NCI-H2196 treated with DMSO at 0.1 percent for 48 hours (cell line): ENCODE results near the gene GCNT2.
"Not testable (repeated sequence)": the region's sequence is repeated elsewhere in the genome, so short reads cannot be mapped to it uniquely, and the experiment has no call there.

Source experiments
- DNase-seq: peaks from one replicate; lab custom pipeline; 2025; ENCODE audit not compliant: unreplicated experiment; lab: John Stamatoyannopoulos, UW

The GCNT2 gene

GRCh38 chr6:10599046-10599445 is 77.9 kb downstream of the GCNT2 start:
- DNase-seq = no peak

GRCh38 chr6:10600681-10601080 is 79.5 kb downstream of the GCNT2 start:
- DNase-seq = not testable (repeated sequence)

GRCh38 chr6:10603219-10603618 is 82.1 kb downstream of the GCNT2 start:
- DNase-seq = no peak

DNA sequence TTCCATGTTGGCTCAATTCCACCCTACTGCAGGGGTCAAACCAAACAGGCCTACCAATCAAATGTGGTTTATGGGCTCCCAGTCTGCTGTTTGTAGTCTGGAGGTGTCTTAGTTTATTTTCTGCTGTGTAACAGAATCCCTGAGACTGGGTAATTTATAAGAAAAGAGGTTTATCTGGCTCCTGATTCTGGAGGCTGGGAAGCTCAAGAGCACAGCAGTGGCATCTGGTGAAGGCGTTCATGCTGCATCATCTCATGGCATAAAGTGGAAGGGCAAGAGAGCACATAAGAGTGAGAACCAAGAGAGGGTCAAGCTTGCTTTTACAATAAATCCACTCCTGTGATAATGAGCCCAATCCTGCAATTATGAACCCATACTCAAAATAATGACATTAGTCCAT is 87.9 kb downstream of the GCNT2 start:
- no peak for DNase-seq

GRCh38 chr6:10610289-10610688 is 89.1 kb downstream of the GCNT2 start:
- DNase-seq = no peak

DNA sequence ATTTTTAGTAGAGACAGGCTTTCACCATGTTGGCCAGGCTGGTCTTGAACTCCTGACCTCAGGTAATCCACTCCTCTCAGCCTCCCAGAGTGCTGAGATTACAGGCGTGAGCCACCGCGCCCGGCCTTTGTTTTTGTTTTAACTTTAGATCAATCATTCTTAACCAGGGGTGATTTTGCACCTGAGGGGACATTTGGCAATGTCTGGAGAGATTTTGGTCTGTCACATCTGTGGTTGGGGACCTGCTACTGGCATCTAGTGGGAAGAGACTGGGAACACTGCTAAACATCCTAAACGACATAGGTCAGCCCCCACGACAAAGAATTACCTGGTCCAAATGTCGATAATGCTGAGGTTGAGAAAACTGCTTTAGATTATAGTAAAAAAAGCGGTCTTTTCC is 91.0 kb downstream of the GCNT2 start:
- DNase-seq = no peak

- no peak for DNase-seq
These were observed 91.9 kb downstream of the GCNT2 start for GRCh38 chr6:10613077-10613476.

- DNase-seq = no peak
These were observed 92.6 kb downstream of the GCNT2 start for GRCh38 chr6:10613723-10614122.

DNA sequence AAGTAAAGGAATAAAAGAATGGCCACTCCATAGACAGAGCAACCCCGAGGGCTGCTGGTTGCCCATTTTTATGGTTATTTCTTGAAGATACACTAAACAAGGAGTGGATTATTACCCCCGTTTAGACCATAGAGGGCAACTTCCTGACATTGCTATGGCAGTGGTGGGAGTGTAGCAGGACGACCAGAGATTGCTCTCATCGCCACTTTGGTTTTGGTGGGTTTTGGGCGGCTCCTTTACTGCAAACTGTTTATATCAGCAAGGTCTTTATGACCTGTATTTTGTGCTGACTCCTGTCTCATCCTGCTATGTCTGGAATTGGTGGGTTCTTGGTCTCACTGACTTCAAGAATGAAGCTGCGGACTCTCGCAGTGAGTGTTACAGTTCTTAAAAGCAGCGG is 94.5 kb downstream of the GCNT2 start:
- no peak for DNase-seq

GRCh38 chr6:10616266-10616665 is 95.1 kb downstream of the GCNT2 start:
- DNase-seq = not testable (repeated sequence)

DNA sequence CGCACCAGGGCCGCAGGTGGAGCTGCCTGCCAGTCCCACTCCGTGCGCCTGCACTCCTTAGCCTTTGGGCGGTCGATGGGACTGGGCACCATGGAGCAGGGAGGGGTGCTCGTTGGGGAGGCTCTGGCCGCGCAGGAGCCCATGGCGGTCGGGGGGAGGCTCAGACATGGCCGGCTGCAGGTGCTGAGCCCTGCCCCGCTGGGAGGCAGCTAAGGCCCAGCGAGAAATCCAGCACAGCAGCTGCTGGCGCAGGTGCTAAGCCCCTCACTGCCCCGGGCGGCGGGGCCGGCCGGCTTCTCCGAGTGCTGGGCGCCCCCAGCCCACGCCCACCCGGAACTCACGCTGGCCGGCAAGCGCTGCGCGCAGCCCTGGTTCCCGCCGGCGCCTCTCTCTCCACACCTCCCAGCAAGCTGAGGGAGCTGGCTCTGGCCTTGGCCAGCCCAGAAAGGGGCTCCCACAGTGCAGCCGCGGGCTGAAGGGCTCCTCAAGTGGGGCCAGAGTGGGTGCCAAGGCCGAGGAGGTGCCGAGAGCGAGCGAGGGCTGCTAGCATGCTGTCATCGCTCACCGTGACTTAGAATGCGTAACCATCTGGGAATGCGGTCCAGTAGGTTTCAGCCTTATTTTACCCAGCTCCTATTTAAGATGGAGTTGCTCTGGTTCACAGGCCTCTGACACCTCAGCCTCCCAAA is 96.0 kb downstream of the GCNT2 start:
- no peak for DNase-seq

- DNase-seq = no peak
These were observed 97.3 kb downstream of the GCNT2 start for GRCh38 chr6:10618409-10618808.

DNA sequence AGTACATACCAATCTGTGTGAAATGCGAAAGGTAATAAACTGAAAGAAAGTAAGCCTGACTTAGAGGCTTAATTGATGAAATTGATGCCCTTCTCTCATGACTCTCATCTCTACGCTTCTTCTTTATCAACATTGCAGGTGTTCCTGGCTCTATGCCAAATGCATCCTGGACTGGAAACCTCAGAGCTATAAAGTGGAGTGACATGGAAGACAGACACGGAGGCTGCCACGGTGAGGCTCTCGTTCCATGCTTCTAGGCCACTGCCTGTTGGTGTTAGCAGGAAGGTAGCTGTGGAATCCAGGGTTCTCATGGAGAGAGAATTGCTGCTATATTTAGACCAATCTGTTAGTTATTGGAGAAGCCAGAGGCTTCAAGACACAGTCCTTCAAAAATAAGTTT is 100.1 kb downstream of the GCNT2 start:
- DNase-seq = no peak

DNA sequence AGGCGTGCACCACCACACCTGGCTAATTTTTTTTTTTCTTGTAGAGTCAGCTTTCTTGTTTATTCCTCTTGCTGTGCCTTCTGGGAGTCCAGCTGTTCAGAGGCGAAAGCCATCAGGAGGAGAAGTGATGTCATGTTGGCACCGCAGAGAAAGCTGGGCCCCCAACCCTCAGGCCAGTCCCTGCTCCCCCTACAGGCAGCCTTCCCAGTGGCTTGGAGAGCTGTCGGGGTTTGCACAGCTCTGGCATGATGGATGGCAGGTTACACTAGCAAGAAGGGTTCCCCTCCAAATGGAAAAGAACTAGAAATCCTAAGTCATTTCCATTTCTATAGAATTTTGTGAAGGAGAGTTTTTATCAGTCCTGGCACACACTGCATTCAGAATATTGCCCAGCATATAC is 100.7 kb downstream of the GCNT2 start:
- no peak for DNase-seq

GRCh38 chr6:10624836-10625235 is 103.7 kb downstream of the GCNT2 start:
- DNase-seq = no peak

- no peak for DNase-seq
These were observed 105.1 kb downstream of the GCNT2 start for GRCh38 chr6:10626154-10626741.

DNA sequence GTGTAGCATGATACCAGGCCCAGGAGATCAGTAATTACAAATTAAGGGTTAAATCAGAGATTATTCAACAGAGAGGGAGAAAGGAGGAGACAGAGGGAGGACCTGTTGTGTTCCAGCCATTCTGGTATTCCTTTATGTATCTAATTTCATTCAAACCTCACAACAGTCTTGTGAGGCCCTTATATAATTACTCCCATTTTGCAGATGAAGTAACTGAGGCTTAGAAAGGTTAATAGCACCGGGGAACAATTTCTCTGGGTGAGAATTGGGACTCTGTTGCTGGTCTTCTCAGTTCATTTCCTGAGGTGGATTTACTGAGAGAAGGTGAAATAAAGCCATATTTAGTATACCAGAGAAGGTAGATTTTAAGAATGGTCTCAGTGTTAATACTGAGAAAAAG is 106.6 kb downstream of the GCNT2 start:
- DNase-seq = no peak

DNA sequence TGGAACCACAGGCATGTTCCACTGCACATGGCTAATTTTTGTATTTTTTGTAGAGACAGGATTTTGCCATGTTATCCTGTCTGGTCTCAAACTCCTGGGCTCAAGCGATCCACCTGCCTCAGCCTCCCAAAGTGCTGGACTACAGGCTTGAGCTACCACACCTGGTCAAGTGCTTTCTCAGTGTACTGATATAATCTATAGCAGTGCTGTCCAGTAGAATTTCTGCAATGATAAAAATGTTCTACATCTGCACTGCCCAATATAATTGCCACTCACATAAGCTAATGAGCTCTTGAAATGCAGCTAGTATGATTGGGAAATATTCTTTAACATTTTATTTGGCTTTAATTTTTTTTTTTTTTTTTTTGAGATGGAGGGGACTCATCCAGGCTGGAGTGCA is 109.0 kb downstream of the GCNT2 start:
- no peak for DNase-seq

- no peak for DNase-seq
These were observed 112.1 kb downstream of the GCNT2 start for GRCh38 chr6:10633216-10633615.

DNA sequence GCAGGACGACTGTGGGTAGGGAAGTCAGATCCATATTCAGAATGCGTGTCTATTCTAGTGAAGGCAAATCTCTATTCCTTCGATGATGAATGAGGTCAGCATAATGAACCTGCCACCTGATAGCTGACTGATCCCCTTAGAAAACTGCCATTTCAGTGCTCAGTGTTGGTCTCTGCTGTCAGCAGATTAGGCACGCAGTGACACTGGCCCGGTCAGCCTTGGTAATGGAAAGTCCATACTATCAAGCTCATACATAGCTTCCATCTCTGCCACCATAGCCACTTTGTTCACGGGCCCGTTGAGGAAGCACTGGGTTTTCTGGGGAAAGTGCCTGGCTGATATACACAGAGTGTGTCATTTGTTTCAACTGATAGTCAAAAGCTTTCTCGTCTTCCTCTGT is 119.3 kb downstream of the GCNT2 start:
- DNase-seq = no peak

GRCh38 chr6:10641528-10641927 is 120.4 kb downstream of the GCNT2 start:
- DNase-seq = no peak

DNA sequence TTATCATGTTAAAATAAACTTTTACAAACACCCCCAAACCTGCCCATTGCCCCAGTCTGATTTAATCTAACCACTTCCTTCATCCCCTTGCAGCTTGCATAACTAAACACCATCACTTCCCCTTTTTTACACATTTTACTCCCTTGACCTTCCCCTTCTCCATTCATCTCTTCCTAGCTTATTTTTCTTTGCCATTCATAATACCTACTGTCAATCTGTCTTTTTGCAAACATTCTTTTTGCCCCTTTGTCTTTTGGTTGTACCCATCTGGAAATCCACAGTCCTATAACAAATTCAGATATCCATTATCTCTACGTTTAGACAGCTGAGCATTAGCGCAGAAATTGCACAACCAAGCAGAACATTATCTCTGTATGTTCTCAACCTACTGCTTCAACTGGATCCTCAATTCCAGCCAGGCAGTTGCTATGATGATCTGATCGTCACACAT is 122.1 kb downstream of the GCNT2 start:
- no peak for DNase-seq

GRCh38 chr6:10644225-10644624 is 123.1 kb downstream of the GCNT2 start:
- DNase-seq = no peak
